Ramos (cell line): ENCODE results near the gene TMEM267.
"Not testable (repeated sequence)": the region's sequence is repeated elsewhere in the genome, so short reads cannot be mapped to it uniquely, and the experiment has no call there.

ENCODE experiments used
- in situ Hi-C: fragments of 300-500 bp; cut with MboI; formaldehyde crosslinking; loops from one replicate; pipeline ENCODE4 v1.14.3; 2022; ENCODE audit warnings: low sequenced_read_pairs; ENCODE audit not compliant: unreplicated experiment

Gene TMEM267

DNA sequence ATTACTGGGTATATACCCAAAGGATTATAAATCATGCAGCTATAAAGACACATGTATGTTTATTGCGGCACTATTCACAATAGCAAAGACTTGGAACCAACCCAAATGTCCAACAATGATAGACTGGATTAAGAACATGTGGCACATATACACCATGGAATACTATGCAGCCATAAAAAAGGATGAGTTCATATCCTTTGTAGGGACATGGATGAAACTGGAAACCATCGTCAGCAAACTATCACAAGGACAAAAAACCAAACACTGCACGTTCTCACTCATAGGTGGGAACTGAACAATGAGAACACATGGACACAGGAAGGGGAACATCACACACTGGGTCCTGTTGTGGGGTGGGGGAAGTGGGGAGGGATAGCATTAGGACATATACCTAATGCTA is 18.2 kb downstream of the TMEM267 start:
- in situ Hi-C loops: not testable (repeated sequence)

DNA sequence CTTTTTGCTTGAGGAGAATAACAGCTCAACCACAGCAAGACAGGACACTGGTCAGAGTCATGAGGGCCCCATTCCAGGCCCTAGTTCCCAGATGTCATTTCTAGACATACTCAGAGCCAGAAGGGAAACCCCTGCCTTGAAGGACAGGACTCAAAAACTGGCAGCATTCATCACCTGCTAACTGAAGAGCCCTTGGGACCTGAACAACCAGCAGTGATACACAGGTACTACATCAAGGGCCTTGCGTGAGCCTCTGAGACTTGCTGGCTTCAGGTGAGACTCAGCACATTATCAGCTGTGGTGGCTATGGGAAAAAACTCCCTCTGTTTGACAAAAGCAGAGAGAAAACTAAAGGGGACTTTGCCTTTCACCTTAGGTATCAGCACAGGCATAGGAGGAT is 22.6 kb downstream of the TMEM267 start:
- in situ Hi-C loops: no loop called here

DNA sequence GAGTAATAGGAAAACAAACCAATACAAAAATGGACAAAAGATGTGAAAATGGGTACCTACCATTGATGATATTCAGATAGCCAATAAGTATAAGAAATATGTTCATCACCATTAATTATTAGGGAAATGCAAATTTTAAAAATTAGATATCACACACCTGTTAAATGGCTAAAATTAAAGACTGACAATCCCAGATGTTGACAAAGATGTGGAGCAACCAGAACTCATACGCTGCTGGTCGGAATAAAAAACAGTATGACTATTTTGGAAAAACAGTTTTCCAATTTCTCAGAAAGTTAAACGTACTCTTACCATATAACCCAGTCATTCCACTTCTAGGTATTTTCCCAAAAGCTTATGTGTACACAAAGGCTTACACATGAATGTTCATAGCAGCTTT is 27.1 kb downstream of the TMEM267 start:
- in situ Hi-C loops: no loop called here

DNA sequence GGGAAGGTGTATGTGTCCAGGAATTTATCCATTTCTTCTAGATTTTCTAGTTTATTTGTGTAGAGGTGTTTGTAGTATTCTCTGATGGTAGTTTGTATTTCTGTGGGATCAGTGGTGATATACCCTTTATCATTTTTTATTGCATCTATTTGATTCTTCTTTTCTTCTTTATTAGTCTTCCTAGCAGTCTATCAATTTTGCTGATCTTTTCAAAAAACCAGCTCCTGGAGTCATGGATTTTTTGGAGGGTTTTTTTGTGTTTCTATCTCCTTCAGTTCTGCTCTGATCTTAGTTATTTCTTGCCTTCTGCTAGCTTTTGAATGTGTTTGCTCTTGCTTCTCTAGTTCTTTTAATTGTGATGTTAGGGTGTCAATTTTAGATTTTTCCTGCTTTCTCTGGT is 42.1 kb downstream of the TMEM267 start:
- in situ Hi-C loops: not testable (repeated sequence)

DNA sequence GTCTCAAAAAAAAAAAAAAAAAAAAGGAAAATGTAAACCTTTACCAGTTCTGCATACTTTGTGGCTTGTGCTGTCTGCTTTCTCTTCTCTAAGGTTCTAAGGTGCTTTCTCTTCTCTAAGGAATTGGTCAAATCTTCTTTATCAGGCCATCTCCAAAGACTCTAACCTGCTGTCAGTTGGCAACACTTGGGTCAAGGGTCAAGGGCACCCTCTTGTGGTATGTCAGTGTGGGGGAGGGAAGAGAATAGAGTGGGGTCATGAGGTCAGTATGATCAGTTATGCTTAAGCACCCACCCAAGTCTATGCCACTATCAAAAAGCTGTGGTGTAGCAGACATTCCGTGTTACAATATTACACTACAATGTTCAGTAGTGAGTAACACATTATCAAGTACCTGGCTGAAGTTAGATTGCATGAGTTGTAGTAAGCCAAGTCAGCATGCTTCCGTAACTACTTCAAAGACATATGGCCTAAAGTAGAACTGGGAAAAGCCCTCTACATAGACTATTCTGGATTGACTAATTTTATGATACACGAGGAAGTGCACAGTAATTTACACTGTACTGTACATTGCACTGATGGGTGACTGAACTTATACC is 46.5 kb downstream of the TMEM267 start:
- in situ Hi-C loops: no loop called here

DNA sequence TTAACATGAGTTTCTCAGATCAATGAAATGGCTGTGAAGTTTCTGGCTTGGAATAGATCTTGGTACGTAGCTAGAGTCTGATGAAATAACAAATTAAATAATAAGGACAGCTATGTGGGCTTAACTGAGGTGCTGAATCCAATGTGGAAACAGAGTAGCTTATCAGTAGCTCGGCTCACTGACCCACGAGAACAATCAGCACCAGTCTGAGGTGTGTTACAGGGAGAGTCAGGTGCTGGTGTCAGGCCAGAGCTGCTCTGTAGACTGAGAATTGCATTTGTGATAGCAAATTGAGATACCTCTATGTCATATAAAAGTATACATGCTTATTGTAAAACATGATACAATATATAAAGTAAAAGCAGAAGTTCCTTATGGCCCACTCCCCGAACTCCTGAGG is 50.3 kb downstream of the TMEM267 start:
- in situ Hi-C loops: no loop called here

DNA sequence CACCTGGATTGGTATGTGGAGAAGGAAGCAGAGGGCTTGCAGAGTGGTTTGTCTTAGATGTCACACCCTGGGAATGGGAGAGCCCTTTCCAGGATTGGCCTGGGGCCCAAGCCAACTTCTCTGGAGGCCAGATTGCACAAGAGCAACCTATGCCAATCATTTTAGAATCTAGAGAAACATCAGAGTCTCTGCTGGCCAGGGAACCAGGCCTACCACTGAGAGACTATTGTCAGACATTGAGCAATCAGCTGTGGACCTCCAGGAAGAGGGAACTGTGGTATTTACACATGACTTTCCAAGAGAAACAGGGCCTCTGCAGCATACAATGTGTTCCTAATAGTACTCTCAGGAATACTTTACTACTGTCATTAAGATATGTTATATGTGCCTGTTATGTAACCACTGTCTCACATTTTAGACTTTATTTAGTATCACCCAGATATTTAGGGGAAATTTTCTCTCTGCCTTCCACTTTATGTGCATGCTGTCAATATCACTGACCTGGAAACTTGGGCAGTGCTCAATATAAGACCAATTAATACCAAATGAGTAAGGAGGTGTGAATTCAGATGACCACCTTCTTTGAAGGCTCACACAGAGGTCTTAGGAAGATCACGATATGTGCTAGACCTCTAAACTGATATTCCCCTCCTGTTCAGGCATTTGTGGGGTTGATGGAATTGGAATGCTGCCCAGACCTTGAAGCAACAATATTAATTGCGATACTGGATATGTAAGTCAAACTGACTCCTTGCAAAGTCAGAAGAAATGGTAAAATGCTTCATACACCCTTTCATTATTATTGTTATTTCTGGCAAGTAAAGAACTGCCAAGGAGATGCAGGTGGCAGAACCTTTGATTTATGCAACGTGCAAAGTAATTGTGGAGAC is 50.9 kb downstream of the TMEM267 start:
- in situ Hi-C loops: no loop called here

DNA sequence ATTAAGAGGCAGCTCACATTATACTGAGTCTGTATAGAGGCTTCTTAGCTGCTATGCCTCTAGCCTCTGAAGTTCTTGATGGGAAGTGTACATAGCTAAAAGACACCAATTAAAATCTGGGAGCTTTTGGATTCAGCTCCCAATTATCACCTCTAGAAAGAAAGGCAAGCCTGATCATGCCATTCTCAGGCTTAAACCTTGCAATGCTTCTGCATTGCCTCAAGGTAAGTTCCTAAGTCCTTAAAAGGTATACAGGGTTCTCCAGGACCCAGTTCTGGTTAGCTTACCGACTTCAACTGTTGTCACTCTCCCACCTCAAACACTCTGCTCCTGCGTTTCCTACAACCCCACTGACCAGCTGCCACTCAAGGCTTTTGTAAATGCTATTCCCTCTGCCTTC is 54.0 kb downstream of the TMEM267 start:
- in situ Hi-C loops: no loop called here

DNA sequence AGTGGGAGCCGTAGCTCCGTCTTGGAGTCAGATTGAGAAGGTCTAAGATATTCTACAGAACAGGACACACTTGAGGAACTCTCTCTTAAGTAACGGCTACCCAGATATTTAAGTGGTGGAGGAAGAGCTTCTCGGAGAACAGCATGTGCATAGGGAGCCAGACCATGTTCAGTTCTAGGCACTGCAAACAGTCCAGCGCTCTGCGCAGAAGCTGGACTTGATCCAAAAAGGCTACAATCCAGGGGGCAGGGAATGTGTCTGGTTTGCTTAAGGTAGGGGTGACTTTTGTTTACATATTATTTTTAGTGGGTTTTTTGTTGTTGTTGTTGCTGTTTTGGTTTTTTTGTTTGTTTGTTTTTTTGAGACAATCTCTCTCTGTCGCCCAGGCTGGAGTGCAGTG is 54.6 kb downstream of the TMEM267 start:
- in situ Hi-C loops: no loop called here

DNA sequence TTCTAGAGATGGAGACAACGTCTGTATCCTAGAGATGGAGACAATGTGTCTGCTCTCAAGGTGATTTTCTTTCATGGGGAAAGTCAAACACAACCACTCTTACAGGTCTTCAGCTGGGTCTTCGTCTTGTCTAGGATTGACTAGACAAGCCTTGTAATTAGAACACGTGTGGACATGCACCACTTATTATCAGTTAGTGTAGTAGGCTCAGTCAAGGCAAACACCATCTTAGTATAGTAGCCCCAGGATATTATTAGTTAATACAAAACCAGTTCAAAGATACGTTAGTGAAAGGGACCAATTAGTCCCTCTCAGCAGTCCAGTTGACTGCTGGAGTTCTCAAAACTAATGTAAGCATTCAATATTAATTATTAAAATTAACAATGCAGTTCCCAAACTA is 56.4 kb downstream of the TMEM267 start:
- in situ Hi-C loops: no loop called here

DNA sequence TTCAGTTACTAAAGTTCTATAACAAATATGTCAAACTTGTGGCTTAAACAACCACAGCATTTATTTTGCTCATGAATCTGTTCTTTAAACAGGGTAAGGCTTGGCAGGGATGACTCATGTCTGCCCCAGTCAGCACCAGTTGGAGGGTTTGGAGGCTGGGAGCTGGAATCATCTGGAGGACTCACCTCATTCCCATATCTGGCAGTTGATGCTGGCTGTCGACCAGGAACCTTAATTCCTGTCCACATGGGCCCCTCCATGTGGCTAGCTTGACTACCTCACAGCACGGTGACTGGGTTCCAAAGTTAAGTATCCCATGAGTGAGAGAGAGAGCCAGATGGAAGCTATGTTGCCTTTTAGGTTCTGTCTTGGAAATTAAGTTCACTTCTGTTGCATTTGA is 57.7 kb downstream of the TMEM267 start:
- in situ Hi-C loops: no loop called here

DNA sequence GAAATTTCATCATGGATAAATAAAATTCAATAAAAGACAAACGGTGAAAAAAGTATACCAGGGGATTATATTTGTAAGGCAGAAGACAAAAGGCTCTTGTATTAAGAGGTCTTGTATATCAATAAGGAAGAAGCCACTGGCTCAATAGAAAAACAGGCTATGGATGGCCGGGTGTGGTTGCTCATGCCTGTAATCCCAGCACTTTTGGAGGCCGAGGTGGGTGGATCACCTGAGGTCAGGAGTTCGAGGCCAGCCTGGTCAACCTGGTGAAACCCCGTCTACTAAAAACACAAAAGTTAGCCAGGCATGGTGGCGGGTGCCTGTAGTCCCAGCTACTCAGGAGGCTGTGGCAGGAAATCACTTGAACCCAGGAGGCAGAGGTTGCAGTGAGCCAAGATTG is 60.6 kb downstream of the TMEM267 start:
- in situ Hi-C loops: not testable (repeated sequence)

DNA sequence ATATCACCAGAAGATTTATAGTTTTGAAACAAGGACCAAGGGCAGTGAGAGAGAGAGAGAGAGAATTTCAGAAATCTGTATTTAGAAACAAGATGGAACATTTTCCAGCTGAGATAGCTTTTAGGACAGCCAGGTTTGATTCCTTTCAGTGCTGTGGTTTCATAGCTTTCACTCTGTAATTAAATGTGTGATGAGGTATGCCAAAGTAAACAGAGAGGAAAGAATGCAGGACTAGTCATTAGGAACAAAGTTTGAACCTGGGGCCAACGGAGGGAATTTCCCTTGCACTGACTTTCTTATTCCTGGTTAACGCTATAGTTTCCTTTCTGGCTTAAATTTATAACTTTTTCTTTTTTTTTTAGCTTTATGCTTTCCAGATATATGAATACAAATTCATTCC is 61.5 kb downstream of the TMEM267 start:
- in situ Hi-C loops: no loop called here

DNA sequence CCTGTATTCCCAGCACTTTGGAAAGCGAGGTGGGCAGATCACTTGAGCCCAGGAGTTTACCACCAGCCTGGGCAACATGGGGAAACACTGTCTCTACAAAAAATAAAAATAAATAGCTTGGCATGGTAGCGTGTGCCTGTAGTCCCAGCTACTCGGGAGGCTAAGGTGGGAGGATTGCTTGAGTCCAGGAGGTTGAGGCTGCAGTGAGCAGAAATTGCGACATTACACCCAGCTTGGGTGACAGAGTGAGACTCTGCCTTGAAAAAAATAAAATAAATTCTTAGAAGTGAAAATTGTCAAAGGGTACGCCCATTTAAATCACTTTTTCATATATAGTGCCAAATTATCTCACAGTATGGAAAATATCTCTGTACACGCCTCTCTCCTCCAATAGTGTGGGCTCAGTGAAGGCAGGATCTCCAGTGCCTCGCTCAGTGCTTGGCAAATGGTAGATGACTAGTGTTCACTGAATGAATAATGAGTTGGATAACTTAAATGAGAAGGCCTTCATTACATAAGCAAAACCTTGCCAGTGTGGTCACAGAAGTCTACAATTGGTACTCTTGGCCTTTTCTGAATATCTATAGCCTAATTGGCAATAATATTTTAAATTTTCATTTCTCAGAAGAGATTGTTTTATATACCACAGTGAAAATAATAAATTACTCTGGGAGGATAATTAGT is 62.1 kb downstream of the TMEM267 start:
- in situ Hi-C loops: no loop called here

DNA sequence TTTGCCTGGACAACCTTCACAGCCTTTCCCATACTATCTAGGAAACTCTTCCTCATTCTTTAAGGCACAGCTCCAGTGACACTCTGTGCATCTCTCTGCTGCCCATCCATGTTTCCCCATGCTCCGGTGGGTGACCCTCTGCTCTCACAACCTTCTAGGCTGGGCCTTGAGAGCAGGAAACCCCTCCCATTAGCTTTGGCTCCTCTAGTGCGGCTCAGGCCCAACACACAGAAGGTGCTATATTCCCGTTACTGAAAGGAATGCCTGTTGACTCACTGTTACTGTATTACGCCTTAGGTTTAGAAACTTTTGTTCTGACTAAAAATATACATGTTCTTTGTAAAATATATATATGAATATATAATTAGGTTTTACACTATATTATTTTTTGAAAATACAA is 63.4 kb downstream of the TMEM267 start:
- in situ Hi-C loops: no loop called here

DNA sequence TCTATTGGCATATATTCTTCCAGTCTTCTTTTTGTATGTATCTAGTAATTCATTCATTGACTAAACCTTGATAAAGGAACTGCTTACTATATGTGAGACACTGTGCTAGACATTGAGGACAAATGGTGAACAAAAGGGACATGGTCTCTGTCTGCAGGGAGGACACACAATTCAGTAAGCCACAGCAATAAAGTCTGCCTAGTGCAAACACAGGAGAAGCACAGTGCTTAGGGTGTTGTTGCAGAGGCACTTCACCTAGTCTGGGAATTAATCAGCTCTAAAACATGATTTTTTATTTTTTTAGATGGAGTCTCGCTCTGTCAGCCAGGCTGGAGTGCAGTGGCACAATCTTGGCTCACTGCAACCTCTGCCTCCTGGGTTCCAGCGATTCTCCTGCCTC is 65.1 kb downstream of the TMEM267 start:
- in situ Hi-C loops: no loop called here

DNA sequence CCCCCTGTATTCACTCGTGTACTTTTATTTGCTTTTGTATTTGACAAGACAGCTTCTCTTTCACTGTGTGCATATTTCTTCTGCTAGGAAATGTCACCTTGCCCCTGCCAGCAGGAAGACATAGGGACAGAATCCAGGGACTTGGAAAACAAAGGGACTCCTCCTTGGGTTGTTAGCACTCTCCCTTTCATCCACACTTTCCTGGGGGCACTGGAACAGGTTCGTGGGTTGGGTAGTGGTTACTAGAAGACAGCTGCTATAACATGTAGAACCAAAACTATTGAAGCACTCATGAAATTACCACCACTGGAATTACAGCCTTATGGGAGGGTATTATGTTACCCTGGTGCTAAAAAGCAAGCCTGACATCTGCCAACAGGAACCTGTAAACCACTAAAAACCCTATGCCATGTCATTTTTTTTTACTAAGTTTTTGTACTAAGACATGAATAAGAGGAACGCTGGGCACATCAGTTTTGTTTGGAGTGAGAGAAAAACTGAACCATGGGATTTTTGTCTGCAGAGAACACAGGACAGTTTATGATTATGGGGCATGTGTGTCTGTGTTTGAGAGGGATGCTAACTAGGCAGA is 66.8 kb downstream of the TMEM267 start:
- in situ Hi-C loops: no loop called here

DNA sequence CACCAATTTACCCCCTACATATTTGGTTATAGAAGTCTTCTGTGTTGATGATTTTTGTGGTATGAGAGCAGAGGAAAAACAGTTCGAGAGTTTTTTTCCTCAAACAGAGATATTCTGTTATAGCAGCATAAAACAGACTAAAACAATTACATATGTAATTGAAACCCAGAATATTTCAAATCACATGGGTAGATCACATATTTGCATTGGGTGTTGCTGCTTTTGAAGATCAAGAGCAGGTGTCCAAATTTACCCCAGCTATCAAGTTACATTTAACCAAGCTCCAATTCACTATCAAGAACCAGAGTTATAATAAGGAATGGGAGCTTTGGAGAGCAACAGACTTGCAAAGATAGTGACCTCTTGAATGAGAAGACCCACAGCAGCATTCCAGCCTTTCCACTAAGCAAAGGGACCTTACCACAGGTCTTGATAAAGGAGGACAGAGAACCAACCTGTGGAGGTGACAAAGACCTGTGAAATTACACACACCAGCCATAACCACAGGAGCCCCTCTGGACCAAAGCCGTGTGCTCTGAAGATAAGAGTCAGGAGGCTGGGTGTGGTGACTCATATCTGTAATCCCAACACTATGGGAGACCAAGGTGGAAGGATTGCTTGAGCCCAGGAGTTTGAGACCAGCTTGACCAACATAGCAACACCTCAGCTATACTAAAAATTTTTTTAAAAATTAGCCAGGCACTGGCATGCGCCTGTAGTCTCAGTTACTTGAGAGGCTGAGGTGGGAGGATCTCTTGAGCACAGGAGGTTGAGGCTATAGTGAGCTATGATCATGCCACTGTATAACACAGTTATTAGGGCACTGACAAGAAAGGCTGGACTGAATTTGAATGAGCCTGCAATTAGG is 67.5 kb downstream of the TMEM267 start:
- in situ Hi-C loops: no loop called here

DNA sequence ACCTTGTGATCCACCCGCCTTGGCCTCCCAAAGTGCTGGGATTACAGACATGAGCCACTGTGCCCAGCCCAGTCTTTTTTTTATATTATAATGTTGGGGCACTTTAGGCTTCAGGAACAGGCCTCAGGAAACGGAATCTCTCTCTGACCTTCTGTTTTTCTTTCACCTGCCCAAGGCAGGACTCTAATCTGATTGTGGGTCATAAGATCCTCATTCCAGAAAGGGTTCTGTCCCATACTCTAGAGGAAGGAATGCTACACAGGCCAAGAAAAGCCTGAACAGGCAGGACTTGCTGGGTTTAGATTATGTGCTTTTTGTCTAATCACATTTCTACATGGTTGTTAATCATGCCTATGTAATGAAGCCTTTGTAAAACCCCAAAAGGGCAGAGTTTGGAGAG is 69.7 kb downstream of the TMEM267 start:
- in situ Hi-C loops: no loop called here

DNA sequence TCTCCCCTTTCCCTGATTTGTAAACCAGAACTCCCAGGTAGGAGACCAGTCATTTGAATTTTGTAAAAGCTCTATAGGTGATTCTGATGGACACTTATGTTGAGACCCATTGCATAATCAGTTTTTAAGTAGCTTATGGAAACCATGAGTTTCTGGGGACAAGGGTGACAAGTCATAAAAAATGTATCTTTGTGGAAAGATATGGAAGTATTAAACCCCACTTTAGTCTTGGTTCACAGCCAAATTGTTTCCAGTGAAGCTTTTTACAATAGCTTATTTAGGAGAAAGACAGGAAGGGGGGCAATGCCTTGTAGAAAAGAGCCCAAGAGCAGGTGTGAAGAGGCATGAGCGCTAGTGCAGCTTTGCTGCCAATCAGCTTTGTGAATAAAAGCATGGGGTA is 71.0 kb downstream of the TMEM267 start:
- in situ Hi-C loops: no loop called here
